HG03439 (cell line): ENCODE results near the gene GCHFR.
A peak's percentile ranks its signal among the peaks of the same experiment; 100 is the strongest.

Experiments
- ATAC-seq: cut with Tn5 transposase; IDR thresholded peaks from one replicate; pipeline ENCODE4 v1.9.1; 2021; ENCODE audit warnings: mild to moderate bottlenecking, moderate library complexity; ENCODE audit not compliant: unreplicated experiment

GCHFR gene

GRCh38 chr15:40763801-40764628, at the start of gene GCHFR:
Gene GCHFR (plus strand): TSS chr15:40764068. CDS start chr15:40764181, 113 bp downstream.
- peak; percentile 55 for ATAC-seq

GRCh38 chr15:40714144-40714543, 49.7 kb upstream of the GCHFR start:
- no peak for ATAC-seq

GRCh38 chr15:40716165-40716564, 47.7 kb upstream of the GCHFR start:
- ATAC-seq = no peak

- ATAC-seq = no peak
Observed at GRCh38 chr15:40721701-40722100, 42.2 kb upstream of the GCHFR start.

GRCh38 chr15:40722354-40722753, 41.5 kb upstream of the GCHFR start:
- ATAC-seq = no peak

- ATAC-seq = no peak
Observed at GRCh38 chr15:40722934-40723333, 40.9 kb upstream of the GCHFR start.

GRCh38 chr15:40723919-40724318, 39.9 kb upstream of the GCHFR start:
- no peak for ATAC-seq

- no peak for ATAC-seq
Observed at GRCh38 chr15:40731034-40731433, 32.8 kb upstream of the GCHFR start.

- ATAC-seq = no peak
Observed at GRCh38 chr15:40736575-40736974, 27.3 kb upstream of the GCHFR start.

- ATAC-seq = no peak
Observed at GRCh38 chr15:40737048-40737447, 26.8 kb upstream of the GCHFR start.

- no peak for ATAC-seq
Observed at GRCh38 chr15:40739047-40739446, 24.8 kb upstream of the GCHFR start.

GRCh38 chr15:40739854-40740253, 24.0 kb upstream of the GCHFR start:
- no peak for ATAC-seq

- no peak for ATAC-seq
Observed at GRCh38 chr15:40743485-40743901, 20.4 kb upstream of the GCHFR start.

GRCh38 chr15:40743921-40744814, 19.7 kb upstream of the GCHFR start:
- no peak for ATAC-seq

- no peak for ATAC-seq
Observed at GRCh38 chr15:40744815-40745152, 19.1 kb upstream of the GCHFR start.

- ATAC-seq = no peak
Observed at GRCh38 chr15:40746916-40747418, 16.9 kb upstream of the GCHFR start.

- no peak for ATAC-seq
Observed at GRCh38 chr15:40747685-40748631, 15.9 kb upstream of the GCHFR start.

- ATAC-seq = no peak
Observed at GRCh38 chr15:40749151-40749630, 14.7 kb upstream of the GCHFR start.

GRCh38 chr15:40750885-40751284, 13.0 kb upstream of the GCHFR start:
- no peak for ATAC-seq

GRCh38 chr15:40751745-40752144, 12.1 kb upstream of the GCHFR start:
- no peak for ATAC-seq

- peak; percentile 8 for ATAC-seq
Observed at GRCh38 chr15:40754574-40754882, 9.3 kb upstream of the GCHFR start.
